H7 (cell line): Measurements from ENCODE around the gene PTPRD. TPM values are rescaled to one million over a fixed set of nuclear protein-coding genes. Genes with fewer than 3 reads are reported as not detected.

Source experiments
- DNase-seq: peaks from one replicate; pipeline ENCODE4 v3.0.0; 2012
- H3K27me3 ChIP-seq: 2 replicates; pipeline ENCODE4 v1.6.0; 2011; ENCODE audit warnings: mild to moderate bottlenecking, low read length; ENCODE audit not compliant: control insufficient read depth, insufficient read depth
- H3K36me3 ChIP-seq: replicated peaks from 2 replicates; pipeline ENCODE4 v1.5.1; 2011; ENCODE audit warnings: low read length; ENCODE audit not compliant: control insufficient read depth, insufficient read depth
- H3K4me3 ChIP-seq: 2 replicates; pipeline ENCODE4 v1.5.1; 2011; ENCODE audit warnings: low read depth, mild to moderate bottlenecking, control low read depth, low read length, moderate library complexity; ENCODE audit not compliant: insufficient read depth
- total RNA-seq: library from RNA; depleted of rRNA; stranded (reverse); fragments of >200 nt; shearing (Covaris generic); gene quantifications from 2 replicates; pipeline ENCODE4 v1.2.3, GENCODE V29; 2014

PTPRD gene
- total RNA-seq, 1 experiment from 2014 or later = 21.5 TPM

DNA sequence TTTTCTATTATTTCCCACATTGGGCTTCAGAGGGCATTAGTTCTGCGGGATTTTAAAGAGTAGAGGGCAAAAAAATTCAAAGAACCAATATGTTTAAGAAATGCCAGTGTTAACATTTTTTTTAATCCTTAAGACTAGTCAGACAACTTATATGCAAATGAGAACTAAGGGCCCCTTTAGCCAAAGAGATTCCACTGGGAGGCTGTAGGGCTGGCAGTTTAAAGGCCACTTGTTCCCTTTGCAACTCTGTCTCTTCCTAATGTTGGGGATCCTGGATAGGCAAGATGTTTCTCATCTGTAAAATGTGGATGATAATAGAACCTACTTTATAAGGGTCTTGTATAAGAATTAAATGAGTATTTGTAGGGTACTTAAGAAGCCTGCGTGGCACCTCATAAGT lies 1395.9 kb downstream of the PTPRD start:
- no peaks in the 10 kb centered on the region for H3K27me3 ChIP-seq
- DNase-seq = peak; percentile 3
- H3K36me3 ChIP-seq = no peaks in the 10 kb centered on the region
- no peak overlapping the region for H3K4me3 ChIP-seq

DNA sequence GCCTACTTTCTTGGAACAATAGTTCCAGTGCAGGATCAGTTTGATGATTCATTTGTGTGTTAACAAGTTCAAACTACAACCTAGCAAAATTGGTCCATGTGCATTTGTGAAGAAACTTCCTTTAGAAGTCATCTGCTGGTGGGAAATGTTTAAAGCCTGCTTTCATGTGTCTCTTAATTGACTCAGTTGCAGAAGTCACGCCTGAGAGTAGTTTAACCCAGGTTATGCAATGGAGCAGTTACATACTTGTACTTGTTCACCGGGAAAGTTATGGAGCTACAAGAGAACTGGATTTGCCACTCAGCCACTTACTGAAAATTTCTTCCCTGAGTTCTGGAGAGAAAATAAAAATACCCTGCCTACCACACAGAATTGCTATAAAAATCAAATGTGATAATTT lies 1397.8 kb downstream of the PTPRD start:
- Histone ChIP-seq H3K27me3 (no peaks in the 10 kb centered on the region), H3K4me3 (no peak overlapping the region), H3K36me3 (no peaks in the 10 kb centered on the region)
- no peak for DNase-seq

GRCh38 chr9:9214066-9214465 lies 1398.7 kb downstream of the PTPRD start:
- H3K36me3 ChIP-seq = no peaks in the 10 kb centered on the region
- no peaks in the 10 kb centered on the region for H3K27me3 ChIP-seq
- DNase-seq = no peak
- no peak overlapping the region for H3K4me3 ChIP-seq

- no peaks in the 10 kb centered on the region for H3K27me3 ChIP-seq
- DNase-seq = no peak
These were observed 1399.8 kb downstream of the PTPRD start for GRCh38 chr9:9212963-9213362.

DNA sequence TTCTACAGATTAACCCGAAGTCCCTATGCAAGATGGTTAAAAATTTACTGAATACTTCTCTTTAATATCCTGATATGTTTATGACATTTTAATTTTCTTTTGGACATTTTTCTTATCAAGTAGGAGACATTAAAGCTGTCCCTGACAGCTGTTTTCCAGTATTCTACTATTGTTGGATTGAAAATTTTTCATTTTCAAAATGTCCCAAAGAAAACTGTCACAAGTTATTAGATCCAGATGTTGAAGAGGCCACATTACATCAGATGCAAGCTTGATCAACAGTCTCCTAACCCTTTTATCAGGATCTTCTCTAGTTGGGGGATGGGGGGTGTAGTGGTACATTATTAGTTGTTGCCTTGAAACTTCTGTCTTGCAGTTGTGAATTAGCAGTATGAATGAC lies 1410.5 kb downstream of the PTPRD start:
- Histone ChIP-seq H3K27me3 (no peaks in the 10 kb centered on the region), H3K36me3 (no peaks in the 10 kb centered on the region), H3K4me3 (no peak overlapping the region)
- no peak for DNase-seq

More at GRCh38 chr9:9212963-9213362, 1399.8 kb downstream of the PTPRD start:
- H3K36me3 ChIP-seq = no peaks in the 10 kb centered on the region
- H3K4me3 ChIP-seq = no peak overlapping the region

GRCh38 chr9:9186086-9186485 lies 1426.7 kb downstream of the PTPRD start:
- no peak for DNase-seq
- no peaks in the 10 kb centered on the region for H3K36me3 ChIP-seq
- H3K27me3 ChIP-seq = no peaks in the 10 kb centered on the region
- no peak overlapping the region for H3K4me3 ChIP-seq

DNA sequence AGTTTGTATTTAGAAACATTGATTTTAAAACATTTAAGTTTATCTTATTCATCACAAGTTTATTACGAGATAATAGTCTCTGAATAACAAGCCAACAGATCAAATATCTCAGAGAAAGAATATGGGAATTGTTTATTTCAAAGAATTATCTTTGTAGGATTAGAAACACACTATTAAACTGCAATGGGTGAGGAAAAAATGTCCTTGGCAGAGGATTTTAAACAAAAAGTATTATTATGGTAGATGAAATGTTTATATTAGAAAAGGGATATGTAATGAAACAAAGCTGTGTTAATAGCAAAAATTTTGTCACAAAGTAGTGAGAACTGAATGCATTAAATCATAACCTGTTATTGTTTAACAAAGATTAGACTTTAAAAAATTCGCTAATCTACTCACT lies 1430.4 kb downstream of the PTPRD start:
- Histone ChIP-seq H3K36me3 (no peaks in the 10 kb centered on the region), H3K27me3 (no peaks in the 10 kb centered on the region), H3K4me3 (no peak overlapping the region)
- no peak for DNase-seq

DNA sequence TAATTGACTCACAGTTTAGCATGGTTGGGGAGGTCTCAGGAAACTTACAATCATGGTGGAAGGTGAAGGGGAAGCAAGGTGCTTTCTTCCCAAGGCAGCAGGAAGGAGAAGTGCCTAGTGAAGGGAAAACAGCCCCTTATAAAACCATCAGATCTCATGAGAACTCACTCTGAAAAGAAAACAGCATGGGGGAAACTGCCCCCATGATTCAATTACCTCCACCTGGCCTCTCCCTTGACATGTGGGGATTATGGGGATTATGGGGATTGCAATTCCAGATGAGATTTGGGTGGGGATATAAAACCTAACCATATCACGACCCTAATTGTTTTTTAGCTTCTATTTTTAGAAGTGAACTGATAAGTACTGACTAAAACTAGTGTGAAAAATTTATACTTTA lies 1435.7 kb downstream of the PTPRD start:
- Histone ChIP-seq H3K27me3 (no peaks in the 10 kb centered on the region), H3K4me3 (no peak overlapping the region), H3K36me3 (no peaks in the 10 kb centered on the region)
- DNase-seq = no peak

- Histone ChIP-seq H3K36me3 (no peaks in the 10 kb centered on the region), H3K4me3 (no peak overlapping the region), H3K27me3 (no peaks in the 10 kb centered on the region)
- DNase-seq = no peak
These were observed 1438.4 kb downstream of the PTPRD start for GRCh38 chr9:9174358-9174757.

- no peaks in the 10 kb centered on the region for H3K36me3 ChIP-seq
- H3K4me3 ChIP-seq = no peak overlapping the region
- DNase-seq = no peak
- H3K27me3 ChIP-seq = no peaks in the 10 kb centered on the region
These were observed 1439.5 kb downstream of the PTPRD start for GRCh38 chr9:9173264-9173663.

- Histone ChIP-seq H3K27me3 (no peaks in the 10 kb centered on the region), H3K4me3 (no peak overlapping the region), H3K36me3 (no peaks in the 10 kb centered on the region)
- DNase-seq = no peak
These were observed 1442.2 kb downstream of the PTPRD start for GRCh38 chr9:9170439-9171134.

GRCh38 chr9:9142001-9142400 lies 1470.8 kb downstream of the PTPRD start:
- peak; percentile 12 for DNase-seq
- Histone ChIP-seq H3K36me3 (no peaks in the 10 kb centered on the region), H3K4me3 (no peak overlapping the region), H3K27me3 (no peaks in the 10 kb centered on the region)

- no peak overlapping the region for H3K4me3 ChIP-seq
- DNase-seq = no peak
- H3K36me3 ChIP-seq = no peaks in the 10 kb centered on the region
- H3K27me3 ChIP-seq = no peaks in the 10 kb centered on the region
These were observed 1479.3 kb downstream of the PTPRD start for GRCh38 chr9:9133526-9133925.

GRCh38 chr9:9124616-9125015 lies 1488.2 kb downstream of the PTPRD start:
- no peaks in the 10 kb centered on the region for H3K27me3 ChIP-seq
- H3K36me3 ChIP-seq = no peaks in the 10 kb centered on the region
- no peak for DNase-seq
- no peak overlapping the region for H3K4me3 ChIP-seq

DNA sequence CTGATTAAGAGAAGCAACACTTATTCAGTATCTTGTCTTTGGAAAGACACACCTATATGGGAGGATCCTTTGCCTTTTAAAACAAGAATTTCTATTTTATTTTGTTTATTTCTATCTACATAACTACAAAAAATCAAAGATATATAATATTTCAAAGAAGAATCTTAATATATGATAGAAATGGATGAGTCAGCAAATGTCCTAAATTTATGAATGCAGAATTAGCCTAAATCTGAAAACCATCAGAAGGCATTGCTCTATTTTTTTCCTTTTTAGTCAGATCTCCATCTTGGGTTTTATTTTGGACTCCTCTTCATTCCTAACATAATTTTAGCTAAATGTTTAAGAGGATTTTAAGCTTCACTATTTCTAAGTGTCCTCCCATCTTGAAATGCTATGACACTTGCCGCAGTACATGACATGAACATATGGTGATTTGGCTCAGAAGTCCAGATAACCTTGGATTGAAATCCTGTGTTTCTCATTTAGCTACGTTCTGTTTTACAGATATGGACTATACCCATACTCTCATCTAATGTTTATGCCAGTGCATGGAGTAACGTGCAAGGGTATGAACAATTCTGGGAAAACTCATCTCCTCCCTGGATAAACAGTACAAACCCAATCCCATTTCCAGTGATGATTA lies 1490.4 kb downstream of the PTPRD start:
- Histone ChIP-seq H3K4me3 (no peak overlapping the region), H3K36me3 (no peaks in the 10 kb centered on the region)
- DNase-seq = no peak

More for the DNA sequence above, 1490.4 kb downstream of the PTPRD start:
- no peaks in the 10 kb centered on the region for H3K27me3 ChIP-seq
